ES-I3 (cell line): ENCODE measurements around the gene TNFRSF8.

Experiments
- H3K36me3 ChIP-seq: 2 replicates; pipeline ENCODE4 v1.6.1; 2013; ENCODE audit warnings: mild to moderate bottlenecking, low read length, control low read depth, moderate library complexity; ENCODE audit not compliant: insufficient read depth
- H3K4me1 ChIP-seq: 2 replicates; pipeline ENCODE4 v1.6.1; 2013; ENCODE audit warnings: mild to moderate bottlenecking, control low read depth, low read length; ENCODE audit not compliant: insufficient read depth
- H3K9ac ChIP-seq: 2 replicates; pipeline ENCODE4 v1.6.1; 2013; ENCODE audit warnings: low read depth, mild to moderate bottlenecking, low read length, moderate library complexity
- H3K9me3 ChIP-seq: 2 replicates; pipeline ENCODE4 v1.6.1; 2013; ENCODE audit warnings: mild to moderate bottlenecking, low read length, moderate library complexity; ENCODE audit not compliant: control insufficient read depth, insufficient read depth

Gene TNFRSF8

GRCh38 chr1:12191242-12192032 is 128.3 kb downstream of the TNFRSF8 start:
- Histone ChIP-seq H3K36me3 (no peaks in the 10 kb centered on the region), H3K4me1 (0 out of 2 replicates have a peak, but pooled peaks cover 4% of the 10 kb centered on the region), H3K9ac (no peak overlapping the region), H3K9me3 (no peaks in the 10 kb centered on the region)
